Choroid plexus epithelial cell (primary cell): ENCODE data around the gene RAMP3.

Experiments
- DNase-seq: peaks from one replicate; pipeline ENCODE4 v3.0.0-alpha.2; 2010; ENCODE audit warnings: low read depth
- H3K4me3 ChIP-seq: 2 replicates; pipeline ENCODE4 v1.5.1; 2011; ENCODE audit warnings: low read depth, mild to moderate bottlenecking, control low read depth, low read length, moderate library complexity
- CTCF ChIP-seq: conservative IDR thresholded peaks from 2 replicates; pipeline ENCODE4 v1.5.1; 2011; ENCODE audit warnings: low read depth, mild to moderate bottlenecking, control low read depth, inconsistent platforms, low read length, moderate library complexity

RAMP3 gene

GRCh38 chr7:45174328-45174610 lies 16.7 kb downstream of the RAMP3 start:
- DNase-seq, result no peak
- no peak for TF ChIP-seq CTCF
- no peak overlapping the region for H3K4me3 ChIP-seq

GRCh38 chr7:45174966-45175765 lies 17.6 kb downstream of the RAMP3 start:
- no peak for TF ChIP-seq CTCF
- no peak for DNase-seq
- H3K4me3 ChIP-seq, result no peak overlapping the region

GRCh38 chr7:45176091-45176490 lies 18.5 kb downstream of the RAMP3 start:
- DNase-seq, result no peak
- TF ChIP-seq CTCF, result no peak
- no peak overlapping the region for H3K4me3 ChIP-seq

GRCh38 chr7:45176886-45177731 lies 19.5 kb downstream of the RAMP3 start:
- no peak for TF ChIP-seq CTCF
- H3K4me3 ChIP-seq, result no peak overlapping the region
- no peak for DNase-seq

- DNase-seq, result no peak
- no peak for TF ChIP-seq CTCF
- no peak overlapping the region for H3K4me3 ChIP-seq
These were observed 20.2 kb downstream of the RAMP3 start for GRCh38 chr7:45177801-45178200.

- peak; percentile 16 for TF ChIP-seq CTCF
- DNase-seq, result peak; percentile 2
- no peak overlapping the region for H3K4me3 ChIP-seq
These were observed 20.9 kb downstream of the RAMP3 start for GRCh38 chr7:45178241-45179225.
